KOPT-K1 (cell line): ENCODE results near the gene REXO2.

ENCODE experiments used
- H3K27ac ChIP-seq: fragments of 200-600 bp; sonication (generic); 2 replicates; pipeline ENCODE4 v1.5.1; 2016; ENCODE audit warnings: antibody characterized with exemption, mild to moderate bottlenecking, low read depth, low read length; ENCODE audit not compliant: poor library complexity, severe bottlenecking
- H3K36me3 ChIP-seq: fragments of 200-600 bp; sonication (generic); 2 replicates; pipeline ENCODE4 v1.5.1; 2017; ENCODE audit warnings: antibody characterized with exemption, mild to moderate bottlenecking, low read length, moderate library complexity; ENCODE audit not compliant: insufficient read depth
- H3K9me3 ChIP-seq: fragments of 200-600 bp; sonication (generic); 2 replicates; pipeline ENCODE4 v1.5.1; 2017; ENCODE audit warnings: antibody characterized with exemption, low read length, mild to moderate bottlenecking; ENCODE audit not compliant: insufficient read depth, poor library complexity, severe bottlenecking

REXO2 gene

DNA sequence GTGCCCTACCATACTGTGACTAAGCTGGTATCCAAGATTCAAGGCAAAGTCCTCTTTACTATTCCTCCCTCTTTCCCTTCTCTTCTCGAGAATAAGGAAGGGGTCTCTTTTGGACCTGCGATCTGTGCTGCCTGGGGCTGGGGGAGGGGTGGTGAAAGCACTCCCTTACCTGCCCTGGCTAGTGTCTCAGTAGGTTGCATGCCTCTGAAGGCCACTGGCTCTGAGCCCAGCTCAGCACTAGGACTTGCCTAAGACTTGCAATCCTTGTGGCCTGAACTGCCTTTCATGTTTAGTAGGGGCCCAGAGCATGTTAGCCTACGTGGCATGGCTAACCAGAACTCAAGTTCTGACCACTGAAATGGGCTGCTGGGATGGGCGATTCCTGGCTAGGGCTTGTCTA is 13.0 kb upstream of the REXO2 start:
- H3K9me3 ChIP-seq, result no peaks in the 10 kb centered on the region
- no peak overlapping the region for H3K27ac ChIP-seq
- no peaks in the 10 kb centered on the region for H3K36me3 ChIP-seq

DNA sequence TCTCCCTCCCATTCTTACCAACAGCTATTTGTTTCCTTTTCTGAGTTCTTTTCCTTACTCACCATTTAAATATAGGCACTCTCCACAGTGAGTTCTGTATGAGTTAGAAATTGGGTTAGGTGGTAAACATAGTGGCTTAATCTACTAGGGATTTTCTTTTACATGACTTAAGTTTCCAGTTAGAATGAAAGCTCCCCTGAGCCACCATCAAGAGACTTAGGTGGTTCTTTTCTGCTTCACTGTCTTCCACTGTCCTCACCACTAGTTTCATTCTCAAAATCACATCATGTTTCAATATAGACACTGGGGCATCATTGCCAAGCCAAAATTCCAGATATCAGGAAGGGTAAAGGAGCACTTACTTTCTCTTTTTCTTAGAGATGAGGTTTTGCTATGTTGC is 9.0 kb upstream of the REXO2 start:
- H3K27ac ChIP-seq, result no peak overlapping the region
- no peaks in the 10 kb centered on the region for H3K36me3 ChIP-seq
- H3K9me3 ChIP-seq, result no peaks in the 10 kb centered on the region

DNA sequence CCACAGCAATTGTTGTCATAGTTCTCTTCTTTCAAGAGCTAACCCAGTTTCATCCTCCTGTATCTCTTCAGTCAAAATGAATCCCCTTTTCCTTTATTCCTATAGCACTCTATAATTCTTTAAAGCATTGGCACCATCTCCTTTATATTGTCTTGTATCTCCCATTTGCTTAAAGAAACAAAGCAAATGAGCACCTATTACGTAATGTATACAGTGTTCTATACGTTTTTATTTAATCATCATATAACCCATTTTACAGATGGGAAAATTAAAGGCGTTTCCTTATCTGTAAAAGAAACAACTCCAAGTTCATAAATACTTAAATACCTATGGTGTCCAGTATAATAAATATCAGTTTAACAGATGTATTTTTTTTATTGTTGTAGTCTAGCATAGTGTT is 6.4 kb upstream of the REXO2 start:
- H3K27ac ChIP-seq, result no peak overlapping the region

DNA sequence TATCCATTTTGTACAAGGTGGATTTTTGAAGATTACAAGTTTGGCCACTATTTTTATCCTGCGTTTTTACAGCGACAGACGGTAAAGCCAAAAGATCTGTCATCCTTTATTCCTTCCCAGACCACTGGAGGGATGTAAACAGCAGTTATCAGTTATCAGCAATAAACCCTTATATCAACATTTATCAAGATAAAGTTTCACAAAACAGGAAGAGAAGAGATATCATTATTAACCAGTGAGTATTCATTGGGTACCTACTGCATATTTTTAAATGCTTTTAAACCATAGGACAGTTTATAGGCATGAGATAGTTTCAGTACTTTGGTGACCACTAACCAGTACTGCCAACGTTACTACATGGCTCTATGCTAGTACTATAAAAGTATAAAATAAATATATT is 5.9 kb upstream of the REXO2 start:
- Histone ChIP-seq H3K9me3 (no peaks in the 10 kb centered on the region), H3K36me3 (no peaks in the 10 kb centered on the region), H3K27ac (no peak overlapping the region)

More for the DNA sequence above, 6.4 kb upstream of the REXO2 start:
- H3K36me3 ChIP-seq, result no peaks in the 10 kb centered on the region
- H3K9me3 ChIP-seq, result no peaks in the 10 kb centered on the region

DNA sequence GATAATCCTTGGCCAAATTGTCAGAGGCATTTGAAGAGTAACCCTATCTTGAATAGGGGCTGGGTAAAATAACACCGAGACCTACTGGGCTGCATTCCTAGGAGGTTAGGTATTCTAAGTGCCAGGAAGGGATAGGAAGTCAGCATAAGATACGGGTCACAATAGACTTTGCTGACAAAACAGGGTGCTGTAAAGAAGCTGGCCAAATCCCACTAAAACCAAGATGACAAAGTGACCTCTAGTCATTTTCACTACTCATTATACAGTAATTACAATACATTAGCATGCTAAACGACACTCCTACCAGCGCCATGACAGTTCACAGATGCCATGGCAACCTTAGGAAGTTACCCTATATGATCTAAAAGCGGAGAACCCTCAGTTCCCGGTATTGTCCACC is 964 bp upstream of the REXO2 start:
- Histone ChIP-seq H3K27ac (no peak overlapping the region), H3K9me3 (no peaks in the 10 kb centered on the region), H3K36me3 (no peaks in the 10 kb centered on the region)

DNA sequence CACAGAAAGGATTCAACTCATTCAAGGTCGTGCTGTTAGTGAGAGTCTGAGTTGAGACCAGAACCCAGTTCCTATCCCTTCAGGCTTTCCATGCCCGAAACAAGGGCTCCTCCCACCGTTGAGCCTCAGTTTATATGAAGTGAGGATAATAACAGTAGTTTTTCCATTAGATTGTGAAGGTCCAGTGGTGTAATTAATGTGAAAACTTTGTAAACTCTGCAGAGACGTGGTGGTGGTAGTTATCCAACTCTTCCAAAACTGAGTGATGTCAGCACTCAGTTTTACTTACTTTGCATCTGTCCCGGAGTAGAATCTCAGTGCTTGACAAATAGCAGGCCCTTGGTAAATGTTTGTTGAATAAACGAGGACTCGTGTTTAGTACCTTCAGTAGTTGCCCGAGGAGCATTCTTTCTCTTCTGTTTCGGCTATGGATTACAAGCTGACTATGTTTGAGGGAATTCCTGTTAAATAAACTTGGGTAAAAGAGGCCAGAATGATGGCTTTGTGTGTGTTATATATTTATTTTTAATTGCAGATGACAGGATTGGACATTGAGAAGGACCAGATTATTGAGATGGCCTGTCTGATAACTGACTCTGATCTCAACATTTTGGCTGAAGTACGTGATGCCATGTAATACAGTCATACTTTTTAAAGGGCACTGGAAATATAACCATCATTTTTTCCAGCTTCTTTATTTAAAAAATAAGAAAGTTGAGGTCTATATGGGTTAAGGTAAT is 1.0 kb downstream of the REXO2 start:
- H3K9me3 ChIP-seq, result no peaks in the 10 kb centered on the region
- H3K27ac ChIP-seq, result peak overlapping the region; percentile 63
- H3K36me3 ChIP-seq, result no peaks in the 10 kb centered on the region

DNA sequence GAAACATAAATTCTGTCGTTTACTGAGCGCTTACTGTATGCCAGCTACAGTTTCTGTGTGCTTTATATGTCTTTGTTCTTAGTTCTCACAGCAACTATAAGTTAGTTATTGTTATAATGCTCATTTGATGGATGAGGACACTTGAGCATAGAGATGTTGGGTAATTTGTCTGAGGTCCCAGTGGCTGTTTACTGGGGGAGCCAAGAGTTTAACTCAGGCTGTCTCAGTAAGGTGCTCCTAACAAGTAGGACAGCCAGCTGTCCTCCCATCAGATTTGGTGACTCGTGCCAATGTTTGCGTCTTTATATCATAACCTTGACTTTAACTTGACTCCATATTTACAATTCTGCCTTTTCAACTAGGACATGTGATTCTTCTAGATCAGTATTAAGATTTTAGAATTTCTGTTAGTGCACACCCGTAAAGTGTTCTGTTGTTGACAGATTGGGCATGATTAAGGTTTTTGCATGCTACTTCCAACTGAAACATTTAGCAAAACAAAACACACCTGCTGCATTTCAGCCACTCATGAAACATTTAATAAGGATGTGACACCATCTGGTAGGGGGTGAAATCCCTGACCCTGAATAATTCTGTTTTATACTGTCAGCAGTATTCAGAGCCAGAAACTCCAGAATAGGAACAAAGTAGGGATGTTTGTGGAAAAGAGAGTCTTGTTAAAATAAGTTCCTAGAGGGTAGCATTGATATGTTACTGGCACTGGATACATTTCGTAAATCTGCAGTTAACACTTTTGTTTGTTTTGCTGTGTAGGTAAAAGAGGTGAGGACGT is 1.9 kb downstream of the REXO2 start:
- no peak overlapping the region for H3K27ac ChIP-seq
- H3K36me3 ChIP-seq, result no peaks in the 10 kb centered on the region
- no peaks in the 10 kb centered on the region for H3K9me3 ChIP-seq

DNA sequence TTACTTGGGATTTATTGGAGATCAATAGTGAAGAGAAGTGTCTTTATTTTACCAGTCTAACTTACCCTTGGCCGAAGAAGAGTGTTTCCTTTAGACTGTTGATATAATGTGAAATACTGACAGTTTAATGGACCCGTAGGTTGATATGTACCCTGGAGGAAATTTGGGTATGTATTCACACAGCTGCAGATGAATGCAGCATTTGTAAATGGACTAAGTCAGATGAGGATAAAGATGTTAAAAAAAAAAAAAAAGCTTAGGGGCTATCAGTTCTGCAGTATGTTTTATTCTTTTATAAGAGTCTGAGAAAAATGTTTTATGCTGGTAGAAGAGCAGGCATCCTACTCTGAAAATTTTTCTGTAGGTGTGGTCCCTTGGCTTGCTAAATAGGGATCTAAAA is 2.7 kb downstream of the REXO2 start:
- no peaks in the 10 kb centered on the region for H3K9me3 ChIP-seq
- H3K36me3 ChIP-seq, result no peaks in the 10 kb centered on the region

DNA sequence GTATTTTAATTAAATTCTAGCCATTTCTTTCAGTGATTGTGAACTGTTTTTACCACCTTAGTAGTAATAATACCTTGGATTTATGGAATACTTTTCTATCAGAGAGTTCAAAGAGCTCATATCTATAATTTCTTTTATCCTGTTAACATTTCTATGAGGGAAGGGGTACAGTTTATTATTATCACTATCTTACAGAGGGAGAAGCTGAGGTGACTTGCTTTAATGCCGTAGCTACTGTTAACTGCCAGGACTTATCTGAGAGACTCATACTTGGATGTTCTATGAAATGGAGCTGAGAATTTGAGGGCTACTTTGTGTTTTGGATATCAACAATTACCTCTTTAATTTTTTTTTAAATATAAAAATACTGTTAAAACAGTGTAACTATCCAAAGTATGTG is 3.3 kb downstream of the REXO2 start:
- Histone ChIP-seq H3K36me3 (no peaks in the 10 kb centered on the region), H3K27ac (no peak overlapping the region), H3K9me3 (no peaks in the 10 kb centered on the region)

More for the DNA sequence above, 2.7 kb downstream of the REXO2 start:
- no peak overlapping the region for H3K27ac ChIP-seq

DNA sequence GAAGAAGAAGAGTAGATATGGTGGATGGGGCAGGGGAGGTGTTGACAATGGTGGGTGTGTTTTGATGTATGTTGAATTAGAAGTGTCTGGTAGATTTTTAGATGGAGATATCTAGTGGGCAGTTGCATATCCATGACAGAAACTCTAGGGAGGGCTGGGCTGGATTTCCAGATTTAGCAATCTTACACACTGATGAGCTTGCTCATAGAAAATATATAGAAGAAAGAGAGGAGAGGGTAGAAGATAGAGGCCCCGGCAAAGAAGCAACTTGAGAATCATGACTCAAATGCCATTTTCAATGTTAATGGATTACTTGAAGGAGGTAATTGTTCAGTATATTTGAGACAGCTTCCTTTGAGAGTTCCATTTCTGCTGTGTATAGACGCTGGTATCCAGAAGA is 8.2 kb downstream of the REXO2 start:
- Histone ChIP-seq H3K9me3 (no peaks in the 10 kb centered on the region), H3K36me3 (peaks cover 20% of the 10 kb centered on the region), H3K27ac (no peak overlapping the region)

DNA sequence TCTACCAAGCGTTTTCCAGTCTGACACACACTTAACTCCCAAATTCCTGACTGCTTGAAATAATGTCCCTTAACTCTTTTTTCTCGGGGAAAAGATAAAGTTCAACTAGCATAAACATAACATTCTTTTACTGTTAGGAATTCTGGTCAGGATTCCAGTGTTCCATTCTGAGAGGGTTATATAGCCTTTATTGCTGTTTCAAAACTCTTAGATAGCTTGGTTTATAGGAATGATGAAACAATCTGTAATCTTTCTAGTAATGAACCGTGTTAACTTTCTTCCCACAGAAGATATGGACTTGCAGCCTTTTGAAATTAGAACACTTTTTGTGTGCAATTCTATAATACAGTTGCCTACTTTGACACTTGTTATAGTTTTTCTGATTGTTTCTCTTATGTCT is 8.6 kb downstream of the REXO2 start:
- Histone ChIP-seq H3K27ac (no peak overlapping the region), H3K9me3 (no peaks in the 10 kb centered on the region), H3K36me3 (peaks cover 20% of the 10 kb centered on the region)

DNA sequence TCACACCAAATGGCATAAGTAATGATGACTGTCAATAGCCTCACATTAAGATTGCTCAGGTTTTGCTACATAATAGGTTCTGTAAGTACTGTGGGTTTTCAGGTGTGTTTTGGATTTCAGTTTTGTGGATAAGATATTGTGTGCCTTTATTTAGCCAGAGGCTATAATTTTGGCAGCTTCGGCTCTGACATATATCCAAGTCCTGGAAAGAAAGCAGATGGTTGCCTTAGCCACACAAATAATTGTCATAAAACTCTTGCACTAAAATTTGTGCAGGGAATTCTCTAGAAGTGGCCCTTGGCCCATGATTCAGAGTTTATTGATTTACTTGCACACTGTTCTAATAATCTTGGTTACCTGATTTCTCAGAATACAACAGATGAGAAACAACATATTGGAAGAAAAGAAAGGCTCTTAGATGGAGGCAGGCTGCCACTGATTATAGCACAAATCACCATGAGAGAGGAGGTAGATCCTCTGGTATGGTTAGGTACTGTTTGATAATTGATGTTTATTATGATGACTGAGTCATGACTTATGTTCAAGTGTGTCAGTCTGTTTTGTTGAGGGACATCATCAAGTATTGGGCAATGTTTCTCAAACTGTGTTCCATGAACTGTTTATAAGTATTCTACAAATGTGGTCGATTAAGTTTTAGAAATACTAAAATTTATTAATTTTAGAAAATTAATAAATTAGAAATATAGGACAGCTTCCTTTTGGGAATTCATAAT is 9.6 kb downstream of the REXO2 start:
- Histone ChIP-seq H3K9me3 (no peaks in the 10 kb centered on the region), H3K27ac (no peak overlapping the region), H3K36me3 (peaks cover 20% of the 10 kb centered on the region)

DNA sequence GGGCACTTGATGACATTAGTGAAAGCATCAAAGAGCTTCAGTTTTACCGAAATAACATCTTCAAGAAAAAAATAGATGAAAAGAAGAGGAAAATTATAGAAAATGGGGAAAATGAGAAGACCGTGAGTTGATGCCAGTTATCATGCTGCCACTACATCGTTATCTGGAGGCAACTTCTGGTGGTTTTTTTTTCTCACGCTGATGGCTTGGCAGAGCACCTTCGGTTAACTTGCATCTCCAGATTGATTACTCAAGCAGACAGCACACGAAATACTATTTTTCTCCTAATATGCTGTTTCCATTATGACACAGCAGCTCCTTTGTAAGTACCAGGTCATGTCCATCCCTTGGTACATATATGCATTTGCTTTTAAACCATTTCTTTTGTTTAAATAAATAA is 10.6 kb downstream of the REXO2 start:
- H3K9me3 ChIP-seq, result no peaks in the 10 kb centered on the region
- peaks cover 20% of the 10 kb centered on the region for H3K36me3 ChIP-seq
- no peak overlapping the region for H3K27ac ChIP-seq

DNA sequence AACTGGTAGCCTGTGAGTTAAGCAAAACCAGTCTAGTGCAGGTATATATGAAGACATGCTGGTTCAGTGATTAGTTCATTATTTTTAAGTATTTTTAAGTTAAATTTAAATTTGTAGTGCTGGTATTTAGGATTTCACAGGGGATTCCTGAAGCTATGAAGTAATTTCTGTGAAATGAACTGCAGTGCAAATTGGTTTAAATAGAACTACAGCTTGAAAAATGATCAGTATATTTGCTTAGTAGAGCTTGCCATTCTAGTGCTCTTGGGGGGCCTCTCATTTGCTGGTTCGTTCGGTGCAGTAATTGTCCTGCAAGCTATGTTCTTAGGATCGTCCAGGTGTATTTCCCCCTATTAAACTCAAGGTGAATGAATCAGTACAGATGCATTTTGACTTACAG is 13.1 kb downstream of the REXO2 start:
- H3K36me3 ChIP-seq, result peaks cover 20% of the 10 kb centered on the region
- H3K27ac ChIP-seq, result no peak overlapping the region
- H3K9me3 ChIP-seq, result no peaks in the 10 kb centered on the region

DNA sequence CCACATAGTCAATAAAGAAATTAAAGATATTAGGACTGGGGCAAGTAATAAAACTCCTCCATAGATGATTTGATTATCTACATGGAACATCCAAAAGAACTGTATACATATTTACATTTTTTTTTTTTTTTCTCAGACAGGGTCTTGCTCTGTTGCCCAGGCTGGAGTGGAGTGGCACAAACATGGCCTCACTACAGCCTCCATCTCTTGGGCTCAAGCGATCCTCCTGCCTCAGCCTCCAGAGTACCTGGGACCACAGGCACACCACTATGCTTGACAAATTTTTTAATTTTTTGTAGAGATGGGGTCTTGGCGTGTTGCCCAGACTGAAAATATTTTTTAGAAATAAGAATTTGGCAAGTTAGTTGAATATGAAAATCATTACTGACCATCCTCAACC is 24.7 kb downstream of the REXO2 start:
- no peaks in the 10 kb centered on the region for H3K9me3 ChIP-seq

More for the DNA sequence above, 24.7 kb downstream of the REXO2 start:
- Histone ChIP-seq H3K27ac (no peak overlapping the region), H3K36me3 (no peaks in the 10 kb centered on the region)
